Heart left ventricle (tissue), 16 donors: ENCODE results near the gene LIPE. TPM values are rescaled to one million over a fixed set of nuclear protein-coding genes. Genes with fewer than 3 reads are reported as not detected.

Experiments
- ATAC-seq, 4 donors: fragments of 200-7000 bp; cut with Tn5 transposase; one replicate each; pipeline ENCODE4 v1.9.1; 2020 to 2022; ENCODE audit warnings: moderate library complexity in 4 of 4, mild to moderate bottlenecking in 3 of 4, moderate number of reproducible peaks in 1 of 4
- DNase-seq, 5 donors: peaks; one replicate each; pipeline ENCODE4 v3.0.0-alpha.2; 2020
- H3K27ac ChIP-seq, 12 donors: fragments of 200-600 bp; sonication (generic) in 4 of 12; one replicate each; pipeline versions ENCODE4 v1.5.0 to v1.8.0; 2016 to 2022; ENCODE audit warnings: mild to moderate bottlenecking in 2 of 12
- H3K27me3 ChIP-seq, 9 donors: fragments of 200-600 bp; sonication (generic) in 2 of 9; one replicate each; pipeline versions ENCODE4 v1.5.1 to v1.8.0; 2016 to 2022; ENCODE audit warnings: mild to moderate bottlenecking in 3 of 9
- H3K36me3 ChIP-seq, 9 donors: fragments of 200-600 bp; sonication (generic) in 2 of 9; one replicate each; pipeline versions ENCODE4 v1.5.0 to v1.8.0; 2018 to 2022; ENCODE audit warnings: mild to moderate bottlenecking in 2 of 9
- H3K4me1 ChIP-seq, 12 donors: fragments of 200-600 bp; sonication (generic) in 4 of 12; one replicate each; pipeline versions ENCODE4 v1.5.0 to v1.8.0; 2016 to 2022; ENCODE audit warnings: mild to moderate bottlenecking in 3 of 12
- H3K4me3 ChIP-seq, 12 donors: fragments of 200-600 bp; sonication (generic) in 4 of 12; one replicate each; pipeline versions ENCODE4 v1.5.0 to v1.8.0; 2017 to 2022; ENCODE audit warnings: mild to moderate bottlenecking in 9 of 12, moderate library complexity in 4 of 12
- H3K9me3 ChIP-seq, 12 donors: fragments of 200-600 bp; sonication (generic) in 4 of 12; one replicate each; pipeline versions ENCODE4 v1.5.0 to v1.8.0; 2016 to 2022; ENCODE audit warnings: mild to moderate bottlenecking in 1 of 12
- CTCF ChIP-seq, 12 donors: fragments of 200-600 bp; sonication (generic) in 4 of 12; IDR thresholded peaks; one replicate each; pipeline versions ENCODE4 v1.5.0 to v1.8.0; 2018 to 2022; ENCODE audit warnings: antibody characterized with exemption in 12 of 12, mild to moderate bottlenecking in 5 of 12
- POLR2A ChIP-seq, 2 donors: fragments of 450-650 bp; IDR thresholded peaks; one replicate each; pipeline ENCODE4 v1.6.1; 2017; ENCODE audit warnings: antibody characterized with exemption in 2 of 2, mild to moderate bottlenecking in 2 of 2, moderate library complexity in 2 of 2
- WGBS, 4 donors: extraction: QIAGEN DNeasy Blood & Tissue Kit in 2 of 4; methylation state at CpG; one replicate each; pipeline versions ENCODE4 v1.1.5 to v1.1.7; 2013 to 2018; 5-methylcytosine and 5-hydroxymethylcytosine counted together
- intact Hi-C, 10 donors: fragments of 100-400 bp; cut with DNase I; formaldehyde crosslinking; loops; one replicate each; pipeline versions ENCODE4 v1.11.1 to v1.14.2; 2022
- long read RNA-seq, 3 donors: library from polyadenylated mRNA; unstranded; transcript quantifications; one replicate each; pipeline ENCODE4 v2.0.0, GENCODE V29; 2020 to 2021
- polyA plus RNA-seq, 2 donors: library from polyadenylated mRNA; stranded (reverse); fragments of 200-250 nt; gene quantifications; one replicate each; pipeline ENCODE4 v1.2.3, GENCODE V29; 2013
- total RNA-seq, 9 donors: library from RNA; depleted of rRNA in 2 of 9; stranded (reverse); fragments of >200 nt in 2 of 9; fragmentation: NEBNext Ultra II Directional in 3 of 9; extraction: Animal tissue kit (Norgen Biotek cat#: 25700) in 3 of 9; gene quantifications; one replicate each; pipeline versions ENCODE4 v1.1.0 to v1.2.4, GENCODE V29; 2016 to 2023
- donor health status: ischemic (EF 13 %, LVEDD 7.1; RV severe dilation, severe dysfunction).
- donor health status: healthy with polysubstance abuse.
- donor health status: DM: no; HTN: yes; CAD: no.
- donor health status: DM: no; HTN: no; CAD: no.
- donor health status: ischemic (EF 25% LVEDD 6.9; RV normal size, moderate dysfunction).
- donor health status: ischemic (EF 25% LVEDD 5.7; RV mildly dilated, moderate dysfunction).
- donor health status: healthy.
- donor health status: DM: yes; HTN: yes; CAD: no.
- donor health status: ischemic (EF 35%, LVEDD 5.7; RV mildly dilated, moderate dysfunction).
- donor health status: nonischemic (EF 11% LVEDD 7.7; RV severe dilation, severe dysfunction).
- donor health status: DM: yes; HTN: yes; CAD: no.
- donor health status: PGD.
- donor health status: ischemic (EF 29% LVEDD 5.4; RV normal size, mild dysfunction).
- donor health status: nonischemic (EF 23%, LVEDD 6.1; RV moderate dilation, normal function).

The LIPE gene
- 100 to 1,000 TPM in 1 of 9 donors, 10 to 100 TPM in 8; 34.7 to 111 (median 57.3) TPM for total RNA-seq
- polyA plus RNA-seq = 10 to 100 TPM; 47.1 to 67.1 TPM
- long read RNA-seq, donor 1, partial matches to known transcripts = 3 of 17 reads
- long read RNA-seq, donor 1, other reads (novel, unspliced or antisense) = 14 of 17 reads
- long read RNA-seq, donor 2, partial matches to known transcripts = 4 of 6 reads
- long read RNA-seq, donor 2, other reads (novel, unspliced or antisense) = 2 of 6 reads
- long read RNA-seq, donor 3, partial matches to known transcripts = 3 of 20 reads
- long read RNA-seq, donor 3, other reads (novel, unspliced or antisense) = 16 of 20 reads

- intact Hi-C loops = loop anchor here in 2 of 10 donors (10.0 kb wide), 1 partner anchor 183 kb away; the partner anchor contains the start of gene GSK3A (in 2 of the 2)
- DNase-seq (no peak), ATAC-seq (no peak)
- 49 to 63% (median 55%) methylated on average over 4 of the region's 4 CpGs for WGBS, 4 donors
- Histone ChIP-seq H3K27me3 (peaks cover 0 to 10% (median 0%) of the 10 kb centered on the region in 9 donors), H3K9me3 (no peaks in the 10 kb centered on the region), H3K36me3 (no peaks in the 10 kb centered on the region), H3K4me3 (no peak within 1 kb of the TSS), H3K4me1 (peaks cover 0 to 36% (median 20%) of the 10 kb centered on the region in 12 donors), H3K27ac (peak within 1 kb of the TSS in 4 of 12 donors; percentile 24 to 35 (median 28))
- TF ChIP-seq POLR2A (IDR thresholded peaks at IDR 0.05) (no peak), CTCF (IDR thresholded peaks at IDR 0.05) (no peak)
Measured at GRCh38 chr19:42427313-42427712, at the start of gene LIPE. TSS of gene LIPE (minus strand) at chr19:42427388. CDS start at chr19:42427149, 239 bp downstream.

DNA sequence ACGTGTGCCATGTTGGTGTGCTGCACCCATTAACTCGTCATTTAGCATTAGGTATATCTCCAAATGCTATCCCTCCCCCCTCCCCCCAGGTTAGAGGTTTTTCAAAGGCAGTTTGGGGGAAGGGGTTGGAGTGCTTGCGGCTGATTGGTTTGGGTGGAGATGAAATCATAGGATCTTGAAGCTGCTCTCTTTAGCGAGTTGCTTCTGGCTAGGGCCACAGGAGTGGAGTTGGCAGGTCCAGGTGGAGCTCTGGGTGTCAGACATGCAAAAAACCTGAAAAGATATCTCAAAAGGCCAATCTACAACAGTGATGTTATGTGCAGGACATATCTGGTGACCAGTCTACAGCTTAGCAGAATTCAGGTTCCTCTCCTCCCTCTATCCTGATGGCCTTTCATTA is 48.2 kb upstream of the LIPE start:
- no peaks in the 10 kb centered on the region for H3K27me3 ChIP-seq
- peaks cover 0 to 5% (median 0%) of the 10 kb centered on the region in 12 donors for H3K4me1 ChIP-seq
- TF ChIP-seq CTCF (IDR thresholded peaks at IDR 0.05) = no peak
- TF ChIP-seq POLR2A (IDR thresholded peaks at IDR 0.05) = no peak
- no peak overlapping the region for H3K4me3 ChIP-seq
- H3K36me3 ChIP-seq = no peaks in the 10 kb centered on the region
- 64 to 80% (median 76%) methylated on average over 4 of the region's 4 CpGs for WGBS, 4 donors
- no peaks in the 10 kb centered on the region for H3K9me3 ChIP-seq
- intact Hi-C loops = no loop called here
- no peak for DNase-seq
- ATAC-seq = no peak
- H3K27ac ChIP-seq = no peak overlapping the region

DNA sequence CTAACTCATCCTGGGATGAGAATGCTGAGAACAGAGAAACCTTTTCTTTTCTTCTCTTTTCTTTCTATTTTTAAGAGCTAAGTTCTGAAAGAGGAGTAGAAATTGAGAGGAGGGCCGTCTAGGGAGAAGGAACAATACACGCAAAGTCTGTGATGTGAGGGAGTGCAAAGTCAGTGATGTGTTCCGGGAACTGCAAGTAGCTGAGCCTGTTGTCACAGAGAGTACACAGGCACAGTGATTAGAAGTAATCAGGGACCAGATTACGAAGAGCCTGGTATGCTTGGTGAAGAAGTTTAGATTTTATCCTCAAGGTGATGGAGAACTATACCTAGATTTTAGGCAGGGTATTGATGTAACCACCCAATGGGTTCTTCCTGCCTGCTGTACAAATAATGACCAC is 47.6 kb upstream of the LIPE start:
- H3K27ac ChIP-seq = no peak overlapping the region
- intact Hi-C loops = no loop called here

More for the DNA sequence above, 47.6 kb upstream of the LIPE start:
- H3K27me3 ChIP-seq = no peaks in the 10 kb centered on the region
- WGBS, 4 donors = 59 to 64% (median 62%) methylated on average over 4 of the region's 4 CpGs
- H3K36me3 ChIP-seq = no peaks in the 10 kb centered on the region
- no peak for TF ChIP-seq POLR2A (IDR thresholded peaks at IDR 0.05)
- TF ChIP-seq CTCF (IDR thresholded peaks at IDR 0.05) = no peak
- no peaks in the 10 kb centered on the region for H3K9me3 ChIP-seq
- ATAC-seq = no peak
- peaks cover 0 to 4% (median 0%) of the 10 kb centered on the region in 12 donors for H3K4me1 ChIP-seq
- no peak for DNase-seq
- no peak overlapping the region for H3K4me3 ChIP-seq
